SK-N-MC (cell line): ENCODE results near the gene FCSK.

Experiments used
- EZH2 ChIP-seq: fragments of 200-600 bp; sonication (generic); IDR thresholded peaks from one replicate; pipeline ENCODE4 v1.6.1; 2017; ENCODE audit warnings: antibody characterized with exemption
- POLR2AphosphoS5 ChIP-seq: IDR thresholded peaks from 2 replicates; pipeline ENCODE4 v1.6.1; 2012; ENCODE audit warnings: mild to moderate bottlenecking, low read depth, low read length, borderline replicate concordance

DNA sequence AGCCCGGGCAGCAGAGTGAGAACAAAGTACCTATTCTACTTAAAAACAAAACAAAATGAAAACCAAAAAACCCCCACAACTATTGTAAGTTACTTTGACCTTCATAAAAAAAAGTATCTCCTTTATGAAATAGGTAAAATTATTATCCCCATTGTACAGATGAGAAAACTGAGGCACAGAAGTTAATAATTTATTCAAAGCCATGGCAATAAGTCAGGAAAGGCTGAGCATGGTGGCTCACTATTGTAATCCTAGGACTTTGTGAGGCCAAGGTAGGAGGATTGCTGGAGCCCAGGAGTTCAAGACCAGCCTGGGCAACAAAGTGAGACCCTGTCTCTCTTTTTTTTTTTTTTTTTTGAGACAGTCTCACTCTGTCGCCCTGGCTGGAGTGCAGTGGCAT lies 30.5 kb downstream of the FCSK start:
- TF ChIP-seq POLR2AphosphoS5 (no peak), EZH2 (no peak)
